IMR-90 (cell line): Measurements from ENCODE around the gene PRKN. TPM values are rescaled to one million over a fixed set of nuclear protein-coding genes. Genes with fewer than 3 reads are reported as not detected.

Experiments
- ATAC-seq: fragments of 200-7000 bp; cut with Tn5 transposase; 2 replicates; pipeline ENCODE4 v1.9.1; 2020; ENCODE audit warnings: low read depth, mild to moderate bottlenecking, moderate library complexity
- BruUV-seq: library from RNA; stranded (reverse); fragments of 400-500 nt; replicated peaks from 2 replicates; lab custom pipeline; 2021; lab: Mats Ljungman, UMichigan
- CTCF ChIA-PET: fragments of 300-600 bp; formaldehyde crosslinking; extraction: SDS; loops from one replicate; lab custom pipeline; 2021; ENCODE audit warnings: antibody characterized with exemption; lab: Yijun Ruan, JAX
- POLR2A ChIA-PET: fragments of 300-600 bp; sonication (Branson Sonifier 250); formaldehyde crosslinking; loops from one replicate; lab custom pipeline; 2022; ENCODE audit warnings: antibody characterized with exemption; ENCODE audit not compliant: unreplicated experiment; lab: Charles Lee
- DNase-seq: peaks from one replicate; pipeline ENCODE4 v3.0.0; 2013
- H2AFZ ChIP-seq: replicated peaks from 2 replicates; pipeline ENCODE3; 2013; ENCODE audit warnings: low read length, mild to moderate bottlenecking; ENCODE audit not compliant: poor library complexity
- H2AK5ac ChIP-seq: 2 replicates; pipeline ENCODE4 v1.6.1; 2013; ENCODE audit warnings: low read depth, low read length, inconsistent platforms
- H2AK9ac ChIP-seq: replicated peaks from 2 replicates; pipeline ENCODE3; 2013; ENCODE audit warnings: mild to moderate bottlenecking, low read depth, low read length, moderate library complexity; ENCODE audit not compliant: poor library complexity
- H2BK120ac ChIP-seq: 2 replicates; pipeline ENCODE4 v1.6.1; 2013; ENCODE audit warnings: low read depth, low read length, inconsistent platforms
- H2BK15ac ChIP-seq: 3 replicates; pipeline ENCODE4 v1.6.1; 2013; ENCODE audit warnings: low read depth, low read length, inconsistent platforms
- H2BK20ac ChIP-seq: 2 replicates; pipeline ENCODE4 v1.6.1; 2013; ENCODE audit warnings: low read depth, mild to moderate bottlenecking, inconsistent platforms, low read length, moderate library complexity
- H2BK5ac ChIP-seq: 2 replicates; pipeline ENCODE4 v1.6.1; 2013; ENCODE audit warnings: mild to moderate bottlenecking, low read depth, low read length, inconsistent platforms; ENCODE audit not compliant: poor library complexity, severe bottlenecking
- H3K14ac ChIP-seq: replicated peaks from 2 replicates; pipeline ENCODE4 v1.6.1; 2013; ENCODE audit warnings: low read depth, low read length, inconsistent platforms
- H3K18ac ChIP-seq: 2 replicates; pipeline ENCODE4 v1.6.1; 2013; ENCODE audit warnings: low read depth, low read length, control low read depth
- H3K23ac ChIP-seq: 2 replicates; pipeline ENCODE4 v1.6.1; 2013; ENCODE audit warnings: low read depth, low read length, inconsistent platforms
- H3K27ac ChIP-seq: 2 replicates; pipeline ENCODE4 v1.5.1; 2013; ENCODE audit warnings: mild to moderate bottlenecking, control low read depth, low read length; ENCODE audit not compliant: insufficient read depth
- H3K27me3 ChIP-seq: 2 replicates; pipeline ENCODE4 v1.6.1; 2013; ENCODE audit warnings: low read length; ENCODE audit not compliant: control insufficient read depth, insufficient read depth
- H3K36me3 ChIP-seq: 2 replicates; pipeline ENCODE4 v1.6.1; 2013; ENCODE audit warnings: low read length, mixed read lengths; ENCODE audit not compliant: control insufficient read depth, insufficient read depth
- H3K4ac ChIP-seq: 2 replicates; pipeline ENCODE4 v1.6.1; 2013; ENCODE audit warnings: low read depth, low read length, inconsistent platforms
- H3K4me1 ChIP-seq: 2 replicates; pipeline ENCODE4 v1.6.1; 2013; ENCODE audit warnings: low read length, mixed read lengths; ENCODE audit not compliant: control insufficient read depth, insufficient read depth
- H3K4me2 ChIP-seq: 2 replicates; pipeline ENCODE4 v1.6.1; 2013; ENCODE audit warnings: low read depth, mild to moderate bottlenecking, control low read depth, low read length, moderate library complexity
- H3K4me3 ChIP-seq: 2 replicates; pipeline ENCODE4 v1.5.1; 2013; ENCODE audit warnings: low read depth, mild to moderate bottlenecking, control low read depth, low read length, moderate library complexity; ENCODE audit not compliant: insufficient read depth
- H3K56ac ChIP-seq: 2 replicates; pipeline ENCODE4 v1.6.1; 2013; ENCODE audit warnings: low read length, inconsistent platforms; ENCODE audit not compliant: insufficient read depth; ENCODE audit errors: extremely low read depth
- H3K79me1 ChIP-seq, 2 experiments: 2 replicates each; pipeline ENCODE4 v1.6.1; 2013; ENCODE audit warnings: low read length in 2 of 2, inconsistent platforms in 1 of 2, low read depth in 1 of 2
- H3K9ac ChIP-seq: 2 replicates; pipeline ENCODE4 v1.6.1; 2013; ENCODE audit warnings: low read depth, low read length, control low read depth
- H3K9me1 ChIP-seq: 2 replicates; pipeline ENCODE4 v1.6.1; 2013; ENCODE audit warnings: low read length, inconsistent platforms; ENCODE audit not compliant: insufficient read depth
- H3K9me3 ChIP-seq: 2 replicates; pipeline ENCODE4 v1.6.1; 2013; ENCODE audit warnings: low read length; ENCODE audit not compliant: control insufficient read depth, insufficient read depth
- H4K20me1 ChIP-seq: 2 replicates; pipeline ENCODE4 v1.6.1; 2013; ENCODE audit warnings: low read length, inconsistent platforms; ENCODE audit not compliant: insufficient read depth
- H4K5ac ChIP-seq: 2 replicates; pipeline ENCODE4 v1.6.1; 2013; ENCODE audit warnings: mild to moderate bottlenecking, low read depth, low read length, control low read depth
- H4K8ac ChIP-seq, 2 experiments: 2 replicates each; pipeline ENCODE4 v1.6.1; 2013; ENCODE audit warnings: low read depth in 2 of 2, low read length in 2 of 2, control low read depth in 1 of 2, inconsistent platforms in 1 of 2
- H4K91ac ChIP-seq: 2 replicates; pipeline ENCODE4 v1.6.1; 2013; ENCODE audit warnings: low read depth, low read length, inconsistent platforms; ENCODE audit not compliant: insufficient read depth
- CEBPB ChIP-seq: IDR thresholded peaks from 2 replicates; pipeline ENCODE4 v1.6.1; 2012; ENCODE audit warnings: low read depth, low read length, improper control_type of control experiment
- CHD1 ChIP-seq: IDR thresholded peaks from 2 replicates; pipeline ENCODE4 v1.6.1; 2012; ENCODE audit warnings: low read depth, low read length, improper control_type of control experiment
- FOS ChIP-seq: fragments of 150-350 bp; IDR thresholded peaks from 2 replicates; pipeline ENCODE4 v1.6.1; 2016; ENCODE audit warnings: low read depth, low read length
- MAZ ChIP-seq: IDR thresholded peaks from 2 replicates; pipeline ENCODE4 v1.6.1; 2012; ENCODE audit warnings: low read depth, mild to moderate bottlenecking, low read length, improper control_type of control experiment, moderate library complexity, borderline replicate concordance
- NFE2L2 ChIP-seq: fragments of 150-350 bp; IDR thresholded peaks from 2 replicates; pipeline ENCODE4 v1.6.1; 2016; ENCODE audit warnings: low read depth, mild to moderate bottlenecking, low read length
- POLR2A ChIP-seq: IDR thresholded peaks from 2 replicates; pipeline ENCODE4 v1.6.1; 2012; ENCODE audit warnings: mild to moderate bottlenecking, low read depth, low read length
- RAD21 ChIP-seq: IDR thresholded peaks from 2 replicates; pipeline ENCODE4 v1.6.1; 2012; ENCODE audit warnings: low read length, improper control_type of control experiment
- RFX5 ChIP-seq: IDR thresholded peaks from 2 replicates; pipeline ENCODE4 v1.8.0; 2012; ENCODE audit warnings: low read depth, mild to moderate bottlenecking, low read length, moderate library complexity
- SMC3 ChIP-seq: fragments of 150-350 bp; IDR thresholded peaks from 2 replicates; pipeline ENCODE4 v1.6.1; 2016; ENCODE audit warnings: low read depth, mild to moderate bottlenecking, antibody characterized with exemption, low read length, moderate library complexity
- WGBS, 2 experiments: methylation state at CpG; one replicate each; pipeline versions ENCODE4 v1.1.5 to v1.1.7; 2013; ENCODE audit warnings: missing lambda C conversion rate in 2 of 2; ENCODE audit not compliant: insufficient read length in 1 of 2; ENCODE audit errors: extremely low coverage in 2 of 2; 5-methylcytosine and 5-hydroxymethylcytosine counted together
- dilution Hi-C: fragments of 300-500 bp; cut with HindIII; formaldehyde crosslinking; loops from one replicate; pipeline ENCODE4 v1.14.3; 2018; ENCODE audit warnings: low sequenced_read_pairs; ENCODE audit not compliant: unreplicated experiment
- in situ Hi-C: fragments of 300-500 bp; cut with MboI; formaldehyde crosslinking; loops from 3 replicates; pipeline ENCODE4 v1.14.3; 2019; ENCODE audit warnings: low sequenced_read_pairs, inconsistent platforms, mixed read lengths
- intact Hi-C: fragments of 100-400 bp; cut with micrococcal nuclease; formaldehyde crosslinking; loops from 2 replicates; pipeline ENCODE4 v1.10.0; 2022
- polyA plus RNA-seq, 3 experiments: library from polyadenylated mRNA; depleted of rRNA; stranded (reverse); fragments of >200 nt; gene quantifications; 2 replicates each; pipeline ENCODE4 v1.2.3, GENCODE V29; 2012; ENCODE audit warnings: low replicate concordance in 1 of 3
- total RNA-seq: library from RNA; depleted of rRNA; stranded (reverse); fragments of >200 nt; gene quantifications from 2 replicates; pipeline ENCODE4 v1.2.3, GENCODE V29; 2012
- TF ChIP-seq, protein P1 (sequence below): conservative IDR thresholded peaks from 2 replicates; pipeline ENCODE4 v1.5.1; 2012; ENCODE audit warnings: mild to moderate bottlenecking, low read depth, low read length, improper control_type of control experiment
- TF ChIP-seq, protein P2 (sequence below): fragments of 150-350 bp; IDR thresholded peaks from 2 replicates; pipeline ENCODE4 v1.6.1; 2017; ENCODE audit warnings: mild to moderate bottlenecking, antibody characterized with exemption, low read length, low read depth

Gene PRKN
- total and polyA plus RNA-seq, 2 of the 4 experiments (the other 2 are of a cell fraction), result 0.15 to 0.18 TPM

DNA sequence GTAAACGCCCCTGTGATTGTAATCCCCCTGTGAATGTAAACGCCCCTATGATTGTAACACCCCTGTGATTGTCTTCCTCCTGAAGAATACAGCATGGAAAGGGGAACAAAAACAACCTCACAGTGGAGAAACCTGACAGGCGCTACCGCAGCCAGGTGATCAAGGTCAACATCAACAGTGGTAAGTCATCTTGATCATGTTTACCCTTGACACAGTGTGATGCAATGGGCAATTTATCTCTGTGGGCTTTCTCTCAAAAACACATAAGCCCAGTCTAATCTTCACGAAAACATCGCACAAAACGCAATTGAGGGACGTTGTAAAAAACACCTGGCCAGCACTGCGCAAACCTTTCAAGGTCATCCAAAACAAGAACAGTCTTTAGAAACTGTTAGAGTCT is 277.2 kb downstream of the PRKN start:
- Histone ChIP-seq H4K91ac (no peak overlapping the region), H3K9ac (no peak overlapping the region), H3K18ac (no peak overlapping the region)

More for the DNA sequence above, 277.2 kb downstream of the PRKN start:
- TF ChIP-seq SMC3, result no peak
- no peak for TF ChIP-seq MAZ
- no peak for TF ChIP-seq POLR2A
- TF ChIP-seq, protein P1, sequence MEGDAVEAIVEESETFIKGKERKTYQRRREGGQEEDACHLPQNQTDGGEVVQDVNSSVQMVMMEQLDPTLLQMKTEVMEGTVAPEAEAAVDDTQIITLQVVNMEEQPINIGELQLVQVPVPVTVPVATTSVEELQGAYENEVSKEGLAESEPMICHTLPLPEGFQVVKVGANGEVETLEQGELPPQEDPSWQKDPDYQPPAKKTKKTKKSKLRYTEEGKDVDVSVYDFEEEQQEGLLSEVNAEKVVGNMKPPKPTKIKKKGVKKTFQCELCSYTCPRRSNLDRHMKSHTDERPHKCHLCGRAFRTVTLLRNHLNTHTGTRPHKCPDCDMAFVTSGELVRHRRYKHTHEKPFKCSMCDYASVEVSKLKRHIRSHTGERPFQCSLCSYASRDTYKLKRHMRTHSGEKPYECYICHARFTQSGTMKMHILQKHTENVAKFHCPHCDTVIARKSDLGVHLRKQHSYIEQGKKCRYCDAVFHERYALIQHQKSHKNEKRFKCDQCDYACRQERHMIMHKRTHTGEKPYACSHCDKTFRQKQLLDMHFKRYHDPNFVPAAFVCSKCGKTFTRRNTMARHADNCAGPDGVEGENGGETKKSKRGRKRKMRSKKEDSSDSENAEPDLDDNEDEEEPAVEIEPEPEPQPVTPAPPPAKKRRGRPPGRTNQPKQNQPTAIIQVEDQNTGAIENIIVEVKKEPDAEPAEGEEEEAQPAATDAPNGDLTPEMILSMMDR, result no peak
- TF ChIP-seq CHD1, result no peak
- TF ChIP-seq RAD21, result no peak
- no peak for TF ChIP-seq FOS
- no peak for TF ChIP-seq RFX5
- no peak for TF ChIP-seq NFE2L2
- TF ChIP-seq, protein P2, sequence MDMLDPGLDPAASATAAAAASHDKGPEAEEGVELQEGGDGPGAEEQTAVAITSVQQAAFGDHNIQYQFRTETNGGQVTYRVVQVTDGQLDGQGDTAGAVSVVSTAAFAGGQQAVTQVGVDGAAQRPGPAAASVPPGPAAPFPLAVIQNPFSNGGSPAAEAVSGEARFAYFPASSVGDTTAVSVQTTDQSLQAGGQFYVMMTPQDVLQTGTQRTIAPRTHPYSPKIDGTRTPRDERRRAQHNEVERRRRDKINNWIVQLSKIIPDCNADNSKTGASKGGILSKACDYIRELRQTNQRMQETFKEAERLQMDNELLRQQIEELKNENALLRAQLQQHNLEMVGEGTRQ, result no peak
- no peak for TF ChIP-seq CEBPB
- Histone ChIP-seq H3K23ac (no peak overlapping the region), H3K27ac (no peak overlapping the region), H3K56ac (no peak overlapping the region), H3K27me3 (no peaks in the 10 kb centered on the region), H3K9me3 (peaks cover 17% of the 10 kb centered on the region), H2BK15ac (no peak overlapping the region), H3K14ac (no peak overlapping the region), H3K9me1 (no peaks in the 10 kb centered on the region), H2BK120ac (no peak overlapping the region), H3K79me1 (no peaks in the 10 kb centered on the region), H3K36me3 (no peaks in the 10 kb centered on the region), H3K4me2 (no peak overlapping the region), H3K4me1 (no peaks in the 10 kb centered on the region), H2AK5ac (no peak overlapping the region), H2AFZ (no peak overlapping the region), H4K5ac (no peak overlapping the region), H4K20me1 (no peaks in the 10 kb centered on the region), H2BK5ac (no peak overlapping the region), H2AK9ac (no peak overlapping the region), H3K4me3 (no peak overlapping the region), H3K4ac (no peak overlapping the region), H4K8ac (no peak overlapping the region), H2BK20ac (no peak overlapping the region)
- dilution Hi-C loops, result no loop called here
- POLR2A ChIA-PET, result no interaction called here
- no TSS peak for BruUV-seq
- 62% methylated on average over 3 of the region's 9 CpGs; no CpG with 5 or more reads in 1 of the 2 experiments for WGBS, 2 experiments
- intact Hi-C loops, result no loop called here
- in situ Hi-C loops, result no loop called here
- DNase-seq, result no peak
- CTCF ChIA-PET, result no interaction called here
- ATAC-seq, result no peak
